SK-N-SH (cell line): ENCODE measurements around the gene EPHB2. TPM values are rescaled to one million over a fixed set of nuclear protein-coding genes. Genes with fewer than 3 reads are reported as not detected.

Source experiments
- CTCF ChIA-PET: fragments of 300-600, 350-600 bp; formaldehyde crosslinking; extraction: SDS; loops from one replicate; lab custom pipeline; 2021; lab: Yijun Ruan, JAX
- POLR2A ChIA-PET: fragments of 350-600 bp; sonication (Branson Sonifier 250); formaldehyde crosslinking; extraction: SDS; loops from one replicate; lab custom pipeline; 2020; ENCODE audit warnings: antibody characterized with exemption, inconsistent platforms; lab: Yijun Ruan, JAX
- DNase-seq: peaks from one replicate; pipeline ENCODE4 v3.0.0; 2012
- H2AFZ ChIP-seq: fragments of 200-600 bp; sonication (generic); 2 replicates; pipeline ENCODE4 v1.8.1; 2016; ENCODE audit warnings: antibody characterized with exemption, mild to moderate bottlenecking, low read depth
- H3F3A ChIP-seq: fragments of 200-600 bp; sonication (generic); replicated peaks from 2 replicates; pipeline ENCODE3; 2016; ENCODE audit warnings: antibody characterized with exemption, mild to moderate bottlenecking; ENCODE audit not compliant: insufficient read depth
- H3K27ac ChIP-seq, 2 experiments: fragments of 200-500 bp in 1 of 2; fragments of 200-600 bp in 1 of 2; sonication (Bioruptor generic) in 1 of 2; sonication (generic), shearing (Covaris generic) in 1 of 2; 2 replicates each; pipeline versions ENCODE4 v1.5.1 to v1.6.1; 2014 to 2016; ENCODE audit warnings: low read depth in 2 of 2, inconsistent platforms in 1 of 2, low read length in 1 of 2, mild to moderate bottlenecking in 1 of 2, mixed read lengths in 1 of 2
- H3K27me3 ChIP-seq: fragments of 200-600 bp; sonication (generic), shearing (Covaris generic); 2 replicates; pipeline ENCODE4 v1.6.1; 2016; ENCODE audit warnings: mixed run types; ENCODE audit not compliant: insufficient read depth
- H3K36me3 ChIP-seq, 2 experiments: fragments of 200-500 bp in 1 of 2; fragments of 200-600 bp in 1 of 2; sonication (Bioruptor generic) in 1 of 2; sonication (generic) in 1 of 2; replicated peaks in 1 of 2; 2 replicates each; pipeline versions ENCODE3 to v1.5.1; 2014 to 2016; ENCODE audit warnings: low read length in 1 of 2, mild to moderate bottlenecking in 1 of 2; ENCODE audit not compliant: insufficient read depth in 2 of 2, control insufficient read depth in 1 of 2
- H3K4me1 ChIP-seq, 2 experiments: fragments of 200-500 bp in 1 of 2; fragments of 200-600 bp in 1 of 2; sonication (Bioruptor generic) in 1 of 2; sonication (generic), shearing (Covaris generic) in 1 of 2; 2 replicates each; pipeline versions ENCODE4 v1.5.1 to v1.6.1; 2014 to 2016; ENCODE audit warnings: low read depth in 1 of 2, low read length in 1 of 2, mixed run types in 1 of 2; ENCODE audit not compliant: insufficient read depth in 2 of 2, control insufficient read depth in 1 of 2
- H3K4me2 ChIP-seq: fragments of 200-600 bp; sonication (generic), shearing (Covaris generic); 2 replicates; pipeline ENCODE4 v1.6.1; 2017; ENCODE audit warnings: mixed run types
- H3K4me3 ChIP-seq, 2 experiments: fragments of 200-500 bp in 1 of 2; fragments of 200-600 bp in 1 of 2; sonication (Bioruptor generic) in 1 of 2; sonication (generic), shearing (Covaris generic) in 1 of 2; 2 replicates each; pipeline versions ENCODE4 v1.5.1 to v1.8.1; 2014 to 2016; ENCODE audit warnings: low read depth in 2 of 2, inconsistent platforms in 1 of 2, low read length in 1 of 2, mild to moderate bottlenecking in 1 of 2, mixed read lengths in 1 of 2, moderate library complexity in 1 of 2
- H3K79me2 ChIP-seq: fragments of 200-600 bp; sonication (generic); 2 replicates; pipeline ENCODE4 v1.8.1; 2017; ENCODE audit warnings: mild to moderate bottlenecking; ENCODE audit not compliant: insufficient read depth
- H3K9ac ChIP-seq: fragments of 200-600 bp; sonication (generic); 2 replicates; pipeline ENCODE4 v1.6.1; 2017; ENCODE audit warnings: mixed run types
- H3K9me2 ChIP-seq: fragments of 200-600 bp; sonication (generic); 2 replicates; pipeline ENCODE4 v1.6.1; 2017; ENCODE audit warnings: mixed run types
- H3K9me3 ChIP-seq: fragments of 200-600 bp; sonication (generic); 2 replicates; pipeline ENCODE4 v1.6.1; 2017; ENCODE audit warnings: mixed run types, mild to moderate bottlenecking, moderate library complexity
- H4K20me1 ChIP-seq: fragments of 200-600 bp; sonication (generic); 2 replicates; pipeline ENCODE4 v1.6.1; 2017; ENCODE audit warnings: mild to moderate bottlenecking, mixed run types; ENCODE audit not compliant: insufficient read depth
- EP300 ChIP-seq, 2 experiments: IDR thresholded peaks; 2 replicates each; pipeline versions ENCODE4 v1.4.0 to v1.6.1; 2012; ENCODE audit warnings: borderline replicate concordance in 1 of 2, low read depth in 1 of 2, low read length in 1 of 2
- FOSL2 ChIP-seq: IDR thresholded peaks from 2 replicates; pipeline ENCODE4 v1.4.0; 2012; ENCODE audit warnings: low read depth, mild to moderate bottlenecking, moderate library complexity, borderline replicate concordance
- FOXM1 ChIP-seq: IDR thresholded peaks from 2 replicates; pipeline ENCODE4 v1.4.0; 2012; ENCODE audit warnings: low read depth, mild to moderate bottlenecking
- GATA2 ChIP-seq: sonication (generic); formaldehyde crosslinking; IDR thresholded peaks from 2 replicates; pipeline ENCODE4 v1.5.0; 2020; ENCODE audit warnings: mild to moderate bottlenecking, missing genetic modification reagents
- JUND ChIP-seq: IDR thresholded peaks from 2 replicates; pipeline ENCODE4 v1.4.0; 2012
- MEF2A ChIP-seq: IDR thresholded peaks from 2 replicates; pipeline ENCODE4 v1.4.0; 2012; ENCODE audit warnings: low read depth, borderline replicate concordance
- NFIC ChIP-seq: IDR thresholded peaks from 2 replicates; pipeline ENCODE4 v1.4.0; 2012; ENCODE audit warnings: borderline replicate concordance
- RAD21 ChIP-seq: IDR thresholded peaks from 2 replicates; pipeline ENCODE4 v1.6.1; 2012; ENCODE audit warnings: mild to moderate bottlenecking, low read length
- REST ChIP-seq: IDR thresholded peaks from 2 replicates; pipeline ENCODE4 v1.6.1; 2012; ENCODE audit warnings: mild to moderate bottlenecking, low read depth, low read length, moderate library complexity
- RFX5 ChIP-seq: IDR thresholded peaks from 2 replicates; pipeline ENCODE4 v1.6.1; 2012; ENCODE audit warnings: mild to moderate bottlenecking, improper control_type of control experiment, low read length
- TAF1 ChIP-seq: IDR thresholded peaks from 2 replicates; pipeline ENCODE4 v1.6.1; 2012; ENCODE audit warnings: low read depth, mild to moderate bottlenecking, low read length, moderate library complexity, borderline replicate concordance
- TEAD4 ChIP-seq: IDR thresholded peaks from 2 replicates; pipeline ENCODE4 v1.4.0; 2012; ENCODE audit warnings: mild to moderate bottlenecking, borderline replicate concordance; ENCODE audit not compliant: insufficient read depth
- YY1 ChIP-seq: IDR thresholded peaks from 2 replicates; pipeline ENCODE4 v1.4.0; 2012; ENCODE audit warnings: low read depth, mild to moderate bottlenecking
- WGBS: methylation state at CpG from one replicate; pipeline ENCODE4 v1.1.6; 2017; ENCODE audit warnings: low lambda C conversion rate; 5-methylcytosine and 5-hydroxymethylcytosine counted together
- polyA plus RNA-seq, 3 experiments: library from polyadenylated mRNA; depleted of rRNA; stranded (reverse); fragments of >200 nt; gene quantifications; 2 replicates each; pipeline ENCODE4 v1.2.3, GENCODE V29; 2012
- TF ChIP-seq, protein P1 (sequence below): fragments of 150-350 bp; IDR thresholded peaks from 2 replicates; pipeline ENCODE4 v1.6.1; 2016; ENCODE audit warnings: mild to moderate bottlenecking, low read depth, low read length

Gene EPHB2
- polyA plus RNA-seq, 1 of the 3 experiments (the other 2 are of a cell fraction), result 25.2 TPM

DNA sequence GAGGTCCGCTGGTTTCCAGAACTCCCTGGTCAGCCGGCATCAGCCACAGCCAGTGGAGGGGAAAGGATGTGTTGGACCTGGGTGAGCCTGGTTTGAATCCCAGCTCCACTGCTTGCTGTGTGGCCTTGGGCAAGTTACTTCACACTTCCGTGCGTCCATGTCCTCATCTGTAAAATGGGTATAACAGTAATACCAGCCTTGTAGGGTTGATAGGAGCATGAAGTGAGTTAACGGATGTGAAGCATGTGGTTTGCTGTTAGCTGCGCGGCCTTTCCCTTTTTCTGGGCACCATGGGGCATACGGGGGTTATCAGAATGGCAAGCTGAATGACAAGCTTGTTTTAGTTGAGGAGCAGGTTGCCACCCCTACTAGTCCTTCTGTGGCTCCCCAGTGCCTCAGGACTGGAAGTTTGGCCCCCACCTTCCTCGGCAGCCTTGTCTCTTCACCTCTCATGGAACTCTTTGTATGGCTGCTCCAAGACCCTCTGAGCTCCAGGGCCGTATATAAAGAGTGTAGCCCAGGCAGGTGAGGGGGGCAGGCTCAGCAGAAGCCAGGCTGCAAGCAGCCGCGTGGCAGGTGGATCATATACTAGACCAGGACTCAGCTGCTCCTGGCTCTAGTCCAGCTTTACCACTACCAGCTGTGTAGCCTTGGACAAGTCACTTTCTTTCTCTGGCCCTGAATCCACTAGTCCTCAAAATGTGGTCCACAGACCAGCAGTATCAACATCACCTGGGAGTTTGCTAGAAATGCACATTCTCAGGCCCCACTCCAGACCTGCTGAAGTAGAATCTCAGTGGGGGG is 166.7 kb downstream of the EPHB2 start:
- no peaks in the 10 kb centered on the region for H3K9me2 ChIP-seq
- H3K9ac ChIP-seq, result no peak overlapping the region
- no peak overlapping the region for H2AFZ ChIP-seq
- no peaks in the 10 kb centered on the region for H3F3A ChIP-seq
- H3K9me3 ChIP-seq, result no peaks in the 10 kb centered on the region
- no peaks in the 10 kb centered on the region for H3K79me2 ChIP-seq
- no peak overlapping the region for H3K4me3 ChIP-seq
- WGBS, result 95% methylated on average over 7 of the region's 12 CpGs
- no peak for DNase-seq
- POLR2A ChIA-PET, result no interaction called here
- no peaks in the 10 kb centered on the region for H3K27me3 ChIP-seq
- CTCF ChIA-PET, result interaction anchor here (0.6 to 3.6 kb wide), 4 partner anchors 11 to 204 kb away, joined by 3 to 23 read pairs (median 6); no protein-coding TSS in a partner anchor
- TF ChIP-seq YY1 (no peak), REST (no peak), EP300 (IDR thresholded peaks at IDR 0.05; ENCODE audit: borderline replicate concordance in 1 of 2, low read depth in 1 of 2, low read length in 1 of 2) (no peak), FOSL2 (no peak), GATA2 (CRISPR knock-in tag) (no peak), NFIC (no peak), TEAD4 (no peak), RFX5 (no peak), FOXM1 (no peak), JUND (no peak), RAD21 (no peak), TAF1 (no peak), MEF2A (no peak)
- TF ChIP-seq, protein P1, sequence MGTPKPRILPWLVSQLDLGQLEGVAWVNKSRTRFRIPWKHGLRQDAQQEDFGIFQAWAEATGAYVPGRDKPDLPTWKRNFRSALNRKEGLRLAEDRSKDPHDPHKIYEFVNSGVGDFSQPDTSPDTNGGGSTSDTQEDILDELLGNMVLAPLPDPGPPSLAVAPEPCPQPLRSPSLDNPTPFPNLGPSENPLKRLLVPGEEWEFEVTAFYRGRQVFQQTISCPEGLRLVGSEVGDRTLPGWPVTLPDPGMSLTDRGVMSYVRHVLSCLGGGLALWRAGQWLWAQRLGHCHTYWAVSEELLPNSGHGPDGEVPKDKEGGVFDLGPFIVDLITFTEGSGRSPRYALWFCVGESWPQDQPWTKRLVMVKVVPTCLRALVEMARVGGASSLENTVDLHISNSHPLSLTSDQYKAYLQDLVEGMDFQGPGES, result no peak
- no peak overlapping the region for H3K27ac ChIP-seq
- H3K4me1 ChIP-seq, result peaks cover 0 to 8% of the 10 kb centered on the region in 2 experiments; a peak in 3 of 4 replicates
- peaks cover 6 to 10% of the 10 kb centered on the region in 2 experiments for H3K36me3 ChIP-seq
- H3K4me2 ChIP-seq, result peak overlapping the region; percentile 38; the same call in 1 of the 2 replicates
- no peaks in the 10 kb centered on the region for H4K20me1 ChIP-seq
